GM23248 (cell line): ENCODE data around the gene ACKR1.

ENCODE experiments used
- EZH2 ChIP-seq: fragments of 200-600 bp; sonication (generic); IDR thresholded peaks from 2 replicates; pipeline ENCODE4 v1.6.1; 2018; ENCODE audit warnings: antibody characterized with exemption, mild to moderate bottlenecking; ENCODE audit not compliant: insufficient read depth, poor library complexity, severe bottlenecking
- EZH2phosphoT487 ChIP-seq: fragments of 200-600 bp; sonication (generic); IDR thresholded peaks from 2 replicates; pipeline ENCODE4 v1.6.1; 2018; ENCODE audit warnings: antibody characterized with exemption, moderate library complexity, mild to moderate bottlenecking, low read depth; ENCODE audit not compliant: insufficient read depth

DNA sequence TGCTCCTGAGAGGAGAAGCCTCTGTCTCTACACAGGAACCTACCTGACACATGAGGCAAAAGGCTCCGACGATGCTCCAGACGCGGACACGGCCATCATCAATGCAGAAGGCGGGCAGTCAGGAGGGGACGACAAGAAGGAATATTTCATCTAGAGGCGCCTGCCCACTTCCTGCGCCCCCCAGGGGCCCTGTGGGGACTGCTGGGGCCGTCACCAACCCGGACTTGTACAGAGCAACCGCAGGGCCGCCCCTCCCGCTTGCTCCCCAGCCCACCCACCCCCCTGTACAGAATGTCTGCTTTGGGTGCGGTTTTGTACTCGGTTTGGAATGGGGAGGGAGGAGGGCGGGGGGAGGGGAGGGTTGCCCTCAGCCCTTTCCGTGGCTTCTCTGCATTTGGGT, 3.9 kb upstream of the ACKR1 start:
- no peak for TF ChIP-seq EZH2
- no peak for TF ChIP-seq EZH2phosphoT487
